AG04450 (cell line): ENCODE measurements around the gene RAN. TPM values are rescaled to one million over a fixed set of nuclear protein-coding genes. Genes with fewer than 3 reads are reported as not detected.

Experiments
- CTCF ChIA-PET: fragments of 300-600, 350-600 bp; formaldehyde crosslinking; extraction: SDS; loops from one replicate; lab custom pipeline; 2022; ENCODE audit warnings: antibody characterized with exemption, inconsistent platforms; lab: Charles Lee
- POLR2A ChIA-PET: fragments of 350-600 bp; formaldehyde crosslinking; extraction: SDS; loops from one replicate; lab custom pipeline; 2021; ENCODE audit warnings: antibody characterized with exemption, inconsistent platforms; lab: Yijun Ruan, JAX
- DNase-seq: peaks from one replicate; pipeline ENCODE4 v3.0.0-alpha.2; 2011; ENCODE audit warnings: low read depth, low spot score
- H3K27ac ChIP-seq: one replicate; pipeline ENCODE4 v1.5.1; 2012; ENCODE audit warnings: low read depth, low read length, control low read depth
- H3K27me3 ChIP-seq: one replicate; pipeline ENCODE4 v1.6.0; 2012; ENCODE audit warnings: low read length; ENCODE audit not compliant: control insufficient read depth, insufficient read depth
- H3K4me3 ChIP-seq: 2 replicates; pipeline ENCODE4 v1.5.1; 2011; ENCODE audit warnings: mild to moderate bottlenecking, low read depth, low read length, control low read depth
- H3K9me3 ChIP-seq: 2 replicates; pipeline ENCODE4 v1.5.1; 2012; ENCODE audit warnings: low read length; ENCODE audit not compliant: control insufficient read depth, insufficient read depth
- polyA plus RNA-seq: library from polyadenylated mRNA; depleted of rRNA; stranded (reverse); fragments of >200 nt; gene quantifications from 2 replicates; pipeline ENCODE4 v1.2.3, GENCODE V29; 2011
- TF ChIP-seq, protein P1 (sequence below): IDR thresholded peaks from 2 replicates; pipeline ENCODE4 v1.5.1; 2011; ENCODE audit warnings: low read depth, low read length, control low read depth, inconsistent platforms

RAN gene
- polyA plus RNA-seq, 1 experiment: 1,434 TPM

GRCh38 chr12:130876297-130876696, 4.4 kb downstream of the RAN start:
- no peak for DNase-seq
- TF ChIP-seq, protein P1, sequence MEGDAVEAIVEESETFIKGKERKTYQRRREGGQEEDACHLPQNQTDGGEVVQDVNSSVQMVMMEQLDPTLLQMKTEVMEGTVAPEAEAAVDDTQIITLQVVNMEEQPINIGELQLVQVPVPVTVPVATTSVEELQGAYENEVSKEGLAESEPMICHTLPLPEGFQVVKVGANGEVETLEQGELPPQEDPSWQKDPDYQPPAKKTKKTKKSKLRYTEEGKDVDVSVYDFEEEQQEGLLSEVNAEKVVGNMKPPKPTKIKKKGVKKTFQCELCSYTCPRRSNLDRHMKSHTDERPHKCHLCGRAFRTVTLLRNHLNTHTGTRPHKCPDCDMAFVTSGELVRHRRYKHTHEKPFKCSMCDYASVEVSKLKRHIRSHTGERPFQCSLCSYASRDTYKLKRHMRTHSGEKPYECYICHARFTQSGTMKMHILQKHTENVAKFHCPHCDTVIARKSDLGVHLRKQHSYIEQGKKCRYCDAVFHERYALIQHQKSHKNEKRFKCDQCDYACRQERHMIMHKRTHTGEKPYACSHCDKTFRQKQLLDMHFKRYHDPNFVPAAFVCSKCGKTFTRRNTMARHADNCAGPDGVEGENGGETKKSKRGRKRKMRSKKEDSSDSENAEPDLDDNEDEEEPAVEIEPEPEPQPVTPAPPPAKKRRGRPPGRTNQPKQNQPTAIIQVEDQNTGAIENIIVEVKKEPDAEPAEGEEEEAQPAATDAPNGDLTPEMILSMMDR: no peak
- no peaks in the 10 kb centered on the region for H3K27me3 ChIP-seq
- H3K9me3 ChIP-seq: no peaks in the 10 kb centered on the region; the same call in 1 of the 2 replicates
- CTCF ChIA-PET: no interaction called here
- POLR2A ChIA-PET: no interaction called here
- H3K4me3 ChIP-seq: no peak overlapping the region
- no peak overlapping the region for H3K27ac ChIP-seq

DNA sequence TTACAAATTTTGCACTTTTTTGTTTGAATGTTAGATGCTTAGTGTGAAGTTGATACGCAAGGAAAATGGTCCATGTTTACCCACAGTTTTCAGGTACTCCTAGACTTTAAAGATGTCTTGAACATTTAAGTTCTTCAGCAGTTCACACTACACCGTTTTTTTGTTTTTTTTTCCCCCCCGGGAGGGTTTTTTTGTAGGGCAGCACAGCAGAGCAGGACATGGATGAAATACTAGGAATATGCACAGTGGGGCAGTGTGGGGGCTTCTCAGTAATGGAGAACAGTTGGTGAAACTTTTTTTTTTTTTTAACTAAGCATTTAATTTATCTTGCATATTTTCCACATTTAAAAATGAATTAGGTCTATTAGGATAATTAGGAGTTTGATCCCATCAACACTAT, 4.9 kb downstream of the RAN start:
- DNase-seq: no peak
- H3K9me3 ChIP-seq: no peaks in the 10 kb centered on the region; the same call in 1 of the 2 replicates
- TF ChIP-seq, protein P1: no peak
- H3K27ac ChIP-seq: no peak overlapping the region
- no peak overlapping the region for H3K4me3 ChIP-seq
- ChIA-PET CTCF (no interaction called here), POLR2A (no interaction called here)
- no peaks in the 10 kb centered on the region for H3K27me3 ChIP-seq

DNA sequence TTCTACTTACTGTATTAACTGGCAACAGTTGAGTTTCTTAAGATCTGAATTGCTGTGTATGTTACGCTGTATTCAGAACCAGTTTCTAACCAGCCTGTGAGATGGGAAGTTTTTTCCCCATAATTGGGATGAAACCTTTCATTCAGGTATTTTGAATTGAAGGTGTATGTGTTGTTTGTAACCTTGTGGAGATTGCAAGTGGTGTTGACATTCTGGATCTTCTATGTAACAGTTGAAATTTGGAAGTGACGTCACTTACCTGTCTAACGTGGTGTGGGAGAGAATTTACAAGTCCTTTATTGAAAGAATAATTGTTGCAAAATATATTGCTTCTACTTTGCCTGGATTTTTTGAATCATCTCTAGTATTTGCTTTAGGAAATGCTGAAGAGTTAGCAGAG, 5.5 kb downstream of the RAN start:
- H3K27me3 ChIP-seq: no peaks in the 10 kb centered on the region
- no peaks in the 10 kb centered on the region; the same call in 1 of the 2 replicates for H3K9me3 ChIP-seq
- H3K27ac ChIP-seq: no peak overlapping the region
- no peak overlapping the region for H3K4me3 ChIP-seq
- TF ChIP-seq, protein P1: no peak
- CTCF ChIA-PET: no interaction called here
- POLR2A ChIA-PET: no interaction called here
- no peak for DNase-seq

DNA sequence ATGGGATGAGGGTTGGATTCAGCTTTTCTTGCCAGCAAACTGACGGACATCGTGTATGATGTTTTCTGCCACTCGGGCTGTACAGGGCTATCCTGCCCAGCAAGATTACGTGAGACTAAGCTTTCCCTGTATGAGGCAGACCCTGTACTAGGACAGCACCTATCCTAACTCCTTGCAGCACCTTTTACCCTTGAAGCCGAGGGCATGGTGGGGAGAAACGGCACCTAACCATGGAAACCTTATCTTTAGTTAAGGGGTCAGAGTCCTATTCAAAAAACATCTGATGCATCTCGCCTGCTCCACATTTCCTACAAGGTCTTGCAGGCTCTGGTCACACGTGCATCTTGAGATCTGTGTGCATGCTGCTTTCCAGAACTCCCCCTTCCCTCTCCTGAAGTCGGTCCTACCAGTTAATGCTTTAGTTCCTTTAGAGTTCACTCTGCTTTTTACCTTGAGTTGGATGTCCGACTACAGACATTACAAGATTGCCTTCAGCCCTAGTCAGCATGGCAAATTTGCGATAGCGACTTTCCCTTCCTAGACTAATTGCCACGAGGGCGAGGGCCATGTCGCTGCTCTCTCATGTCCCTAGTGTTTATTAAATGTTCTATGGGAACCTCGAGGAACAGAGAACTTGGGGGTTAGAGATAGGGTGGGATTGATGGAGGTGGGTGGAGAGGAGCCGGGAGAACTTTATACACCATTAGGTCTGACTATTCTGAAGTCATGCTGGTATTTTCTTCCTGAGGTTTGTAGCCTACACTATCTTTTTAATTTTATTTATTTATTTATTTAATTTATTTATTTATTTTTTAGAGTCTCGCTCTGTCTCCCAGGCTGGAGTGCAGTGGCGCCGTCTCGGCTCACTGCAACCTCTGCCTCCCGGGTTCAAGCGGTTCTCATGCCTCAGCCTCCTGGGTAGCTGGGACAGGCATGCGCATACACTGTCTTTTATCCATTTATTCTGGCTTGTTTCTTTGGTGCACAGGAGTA, 6.6 kb downstream of the RAN start:
- H3K27me3 ChIP-seq: no peaks in the 10 kb centered on the region
- TF ChIP-seq, protein P1: no peak
- no peak overlapping the region for H3K27ac ChIP-seq
- no peaks in the 10 kb centered on the region for H3K9me3 ChIP-seq
- CTCF ChIA-PET: no interaction called here
- DNase-seq: no peak
- H3K4me3 ChIP-seq: no peak overlapping the region
- POLR2A ChIA-PET: no interaction called here

- CTCF ChIA-PET: no interaction called here
- POLR2A ChIA-PET: no interaction called here
- no peak for DNase-seq
- TF ChIP-seq, protein P1: no peak
- no peak overlapping the region for H3K4me3 ChIP-seq
- H3K9me3 ChIP-seq: no peaks in the 10 kb centered on the region
- no peak overlapping the region for H3K27ac ChIP-seq
- no peaks in the 10 kb centered on the region for H3K27me3 ChIP-seq
These were observed 7.4 kb downstream of the RAN start for GRCh38 chr12:130879212-130879686.
